ENCODE measurements around the gene RRP15.

Gene RRP15

GRCh38 chr1:218304281-218305039 lies 19.4 kb downstream of the RRP15 start:
- TF ChIP-seq GATA2 (IDR thresholded peaks at IDR 0.05; ENCODE audit: low read depth, low read length), result peak; percentile 47; the same call in 1 of the 2 replicates
- TF ChIP-seq GATA3 (IDR thresholded peaks at IDR 0.05; ENCODE audit: low read depth, low read length), result no peak

- TF ChIP-seq GATA3 (IDR thresholded peaks at IDR 0.05; ENCODE audit: low read depth, low read length) (no peak), GATA2 (IDR thresholded peaks at IDR 0.05; ENCODE audit: low read depth, low read length) (no peak)
Measured at GRCh38 chr1:218305472-218306064, 20.5 kb downstream of the RRP15 start.

GRCh38 chr1:218312509-218312908 lies 27.4 kb downstream of the RRP15 start:
- TF ChIP-seq GATA2 (IDR thresholded peaks at IDR 0.05; ENCODE audit: low read depth, low read length) (no peak), GATA3 (IDR thresholded peaks at IDR 0.05; ENCODE audit: low read depth, low read length) (no peak)

- TF ChIP-seq GATA3 (IDR thresholded peaks at IDR 0.05; ENCODE audit: low read depth, low read length) (no peak), GATA2 (IDR thresholded peaks at IDR 0.05; ENCODE audit: low read depth, low read length) (no peak)
Measured at GRCh38 chr1:218314316-218314715, 29.2 kb downstream of the RRP15 start.

GRCh38 chr1:218315638-218316037 lies 30.5 kb downstream of the RRP15 start:
- TF ChIP-seq GATA3 (IDR thresholded peaks at IDR 0.05; ENCODE audit: low read depth, low read length) (no peak), GATA2 (IDR thresholded peaks at IDR 0.05; ENCODE audit: low read depth, low read length) (no peak)

GRCh38 chr1:218317061-218317460 lies 32.0 kb downstream of the RRP15 start:
- TF ChIP-seq GATA3 (IDR thresholded peaks at IDR 0.05; ENCODE audit: low read depth, low read length) (no peak), GATA2 (IDR thresholded peaks at IDR 0.05; ENCODE audit: low read depth, low read length) (no peak)

- TF ChIP-seq GATA2 (IDR thresholded peaks at IDR 0.05; ENCODE audit: low read depth, low read length), result no peak
- TF ChIP-seq GATA3 (IDR thresholded peaks at IDR 0.05; ENCODE audit: low read depth, low read length), result no peak
Measured at GRCh38 chr1:218322762-218323161, 37.7 kb downstream of the RRP15 start.

GRCh38 chr1:218323568-218324225 lies 38.6 kb downstream of the RRP15 start:
- TF ChIP-seq GATA3 (IDR thresholded peaks at IDR 0.05; ENCODE audit: low read depth, low read length) (no peak), GATA2 (IDR thresholded peaks at IDR 0.05; ENCODE audit: low read depth, low read length) (no peak)

- TF ChIP-seq GATA2 (IDR thresholded peaks at IDR 0.05; ENCODE audit: low read depth, low read length) (no peak), GATA3 (IDR thresholded peaks at IDR 0.05; ENCODE audit: low read depth, low read length) (no peak)
Measured at GRCh38 chr1:218324226-218324580, 39.1 kb downstream of the RRP15 start.

- no peak for TF ChIP-seq GATA2 (IDR thresholded peaks at IDR 0.05; ENCODE audit: low read depth, low read length)
- TF ChIP-seq GATA3 (IDR thresholded peaks at IDR 0.05; ENCODE audit: low read depth, low read length), result no peak
Measured at GRCh38 chr1:218328769-218329168, 43.7 kb downstream of the RRP15 start.

GRCh38 chr1:218330043-218330623 lies 45.0 kb downstream of the RRP15 start:
- TF ChIP-seq GATA2 (IDR thresholded peaks at IDR 0.05; ENCODE audit: low read depth, low read length), result no peak
- TF ChIP-seq GATA3 (IDR thresholded peaks at IDR 0.05; ENCODE audit: low read depth, low read length), result no peak

- TF ChIP-seq GATA3 (IDR thresholded peaks at IDR 0.05; ENCODE audit: low read depth, low read length) (no peak), GATA2 (IDR thresholded peaks at IDR 0.05; ENCODE audit: low read depth, low read length) (no peak)
Measured at GRCh38 chr1:218332416-218332815, 47.3 kb downstream of the RRP15 start.

- TF ChIP-seq GATA2 (IDR thresholded peaks at IDR 0.05; ENCODE audit: low read depth, low read length) (peak; percentile 35), GATA3 (IDR thresholded peaks at IDR 0.05; ENCODE audit: low read depth, low read length) (no peak)
Measured at GRCh38 chr1:218336328-218336727, 51.2 kb downstream of the RRP15 start.

GRCh38 chr1:218339267-218339831 lies 54.3 kb downstream of the RRP15 start:
- TF ChIP-seq GATA3 (IDR thresholded peaks at IDR 0.05; ENCODE audit: low read depth, low read length), result no peak
- no peak for TF ChIP-seq GATA2 (IDR thresholded peaks at IDR 0.05; ENCODE audit: low read depth, low read length)
